Thyroid gland (tissue), 4 donors: ENCODE data around the gene MAB21L1.

Source experiments
- POLR2A ChIP-seq, 2 donors: fragments of 450-650 bp; IDR thresholded peaks; one replicate each; pipeline ENCODE4 v1.6.1; 2017; ENCODE audit warnings: antibody characterized with exemption in 2 of 2, mild to moderate bottlenecking in 2 of 2, moderate library complexity in 1 of 2
- TF ChIP-seq, protein P1 (sequence below), 6 experiments: fragments of 200-600 bp in 3 of 6; fragments of 450-650 bp in 3 of 6; sonication (generic) in 3 of 6; IDR thresholded peaks; one replicate each; pipeline ENCODE4 v1.5.1; 2016 to 2019; ENCODE audit warnings: antibody characterized with exemption in 6 of 6, mild to moderate bottlenecking in 2 of 6, inconsistent platforms in 1 of 6, moderate library complexity in 1 of 6

DNA sequence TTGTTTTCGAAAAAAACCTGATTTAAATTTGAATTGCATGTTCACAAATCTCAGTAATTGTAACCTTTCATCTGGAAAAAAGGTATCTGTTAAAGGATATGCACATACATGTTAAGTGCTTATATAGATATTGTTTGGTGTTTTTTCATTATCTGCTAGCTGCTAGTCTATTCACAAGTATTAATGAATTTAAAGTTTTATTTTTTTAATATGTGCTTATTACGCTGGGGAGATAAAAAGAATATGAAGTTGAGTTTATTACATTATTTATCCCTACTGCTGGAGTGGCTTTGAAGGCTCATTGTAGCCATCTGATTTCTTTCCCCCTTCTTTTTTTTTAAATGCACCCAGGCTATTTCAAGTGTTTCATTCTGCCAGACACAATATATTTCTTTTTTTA lies 3.9 kb upstream of the MAB21L1 start:
- TF ChIP-seq, protein P1, sequence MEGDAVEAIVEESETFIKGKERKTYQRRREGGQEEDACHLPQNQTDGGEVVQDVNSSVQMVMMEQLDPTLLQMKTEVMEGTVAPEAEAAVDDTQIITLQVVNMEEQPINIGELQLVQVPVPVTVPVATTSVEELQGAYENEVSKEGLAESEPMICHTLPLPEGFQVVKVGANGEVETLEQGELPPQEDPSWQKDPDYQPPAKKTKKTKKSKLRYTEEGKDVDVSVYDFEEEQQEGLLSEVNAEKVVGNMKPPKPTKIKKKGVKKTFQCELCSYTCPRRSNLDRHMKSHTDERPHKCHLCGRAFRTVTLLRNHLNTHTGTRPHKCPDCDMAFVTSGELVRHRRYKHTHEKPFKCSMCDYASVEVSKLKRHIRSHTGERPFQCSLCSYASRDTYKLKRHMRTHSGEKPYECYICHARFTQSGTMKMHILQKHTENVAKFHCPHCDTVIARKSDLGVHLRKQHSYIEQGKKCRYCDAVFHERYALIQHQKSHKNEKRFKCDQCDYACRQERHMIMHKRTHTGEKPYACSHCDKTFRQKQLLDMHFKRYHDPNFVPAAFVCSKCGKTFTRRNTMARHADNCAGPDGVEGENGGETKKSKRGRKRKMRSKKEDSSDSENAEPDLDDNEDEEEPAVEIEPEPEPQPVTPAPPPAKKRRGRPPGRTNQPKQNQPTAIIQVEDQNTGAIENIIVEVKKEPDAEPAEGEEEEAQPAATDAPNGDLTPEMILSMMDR (IDR thresholded peaks at IDR 0.05) = no peak
- no peak for TF ChIP-seq POLR2A (IDR thresholded peaks at IDR 0.05)
